HepG2 (cell line): ENCODE data around the gene CNPY4. TPM values are rescaled to one million over a fixed set of nuclear protein-coding genes. Genes with fewer than 3 reads are reported as not detected.

Source experiments
- ARNTL ChIP-seq: sonication (generic); formaldehyde crosslinking; IDR thresholded peaks from 2 replicates; pipeline ENCODE4 v1.4.0; 2020; ENCODE audit warnings: mild to moderate bottlenecking, missing genetic modification reagents
- DNMT3B ChIP-seq: conservative IDR thresholded peaks from 2 replicates; pipeline ENCODE4 v1.6.1; 2016; ENCODE audit warnings: missing biosample characterization, control low read depth
- GABPA ChIP-seq, 2 experiments: IDR thresholded peaks; 2 replicates each; pipeline ENCODE4 v1.6.1; 2011 to 2016; ENCODE audit warnings: low read depth in 2 of 2, low read length in 1 of 2, missing biosample characterization in 1 of 2, missing genetic modification characterization in 1 of 2
- MED1 ChIP-seq: sonication (generic); formaldehyde crosslinking; IDR thresholded peaks from 2 replicates; pipeline ENCODE4 v1.4.0; 2020; ENCODE audit warnings: missing genetic modification reagents
- SKI ChIP-seq: fragments of 450-650 bp; IDR thresholded peaks from one replicate; pipeline ENCODE4 v1.6.1; 2018; ENCODE audit warnings: mild to moderate bottlenecking; ENCODE audit not compliant: partially characterized antibody
- ZNF10 ChIP-seq: sonication (generic); formaldehyde crosslinking; IDR thresholded peaks from 2 replicates; pipeline ENCODE4 v1.4.0; 2020; ENCODE audit warnings: mild to moderate bottlenecking, low read depth, missing genetic modification reagents, borderline replicate concordance
- ZNF225 ChIP-seq: sonication (generic); formaldehyde crosslinking; IDR thresholded peaks from 2 replicates; pipeline ENCODE4 v1.4.0; 2020; ENCODE audit warnings: mild to moderate bottlenecking, missing genetic modification reagents
- ZNF850 ChIP-seq: sonication (generic); formaldehyde crosslinking; conservative IDR thresholded peaks from 2 replicates; pipeline ENCODE4 v1.9.0; 2021; ENCODE audit warnings: mild to moderate bottlenecking, missing genetic modification reagents
- polyA plus RNA-seq, 8 experiments: library from polyadenylated mRNA; depleted of rRNA in 3 of 8; stranded (reverse) in 7 of 8; unstranded in 1 of 8; fragments of >200 nt; fragmentation: Illumina TruSeq in 4 of 8; extraction: Trizol in 4 of 8; gene quantifications; 2 replicates each; pipeline versions ENCODE4 v1.2.1 to v1.2.3, GENCODE V29; 2011 to 2016; ENCODE audit warnings: low read depth in 4 of 8, missing spikeins in 1 of 8, mixed read lengths in 1 of 8; ENCODE audit not compliant: insufficient read depth in 1 of 8
- total RNA-seq, 5 experiments: library from RNA; depleted of rRNA; stranded (reverse); fragments of >200 nt; fragmentation: Illumina TruSeq; extraction: Trizol; gene quantifications; 2 replicates each; pipeline ENCODE4 v1.2.3, GENCODE V29; 2016; ENCODE audit warnings: low read depth in 1 of 5
- TF ChIP-seq, protein P1 (sequence below): sonication (generic); formaldehyde crosslinking; IDR thresholded peaks from 2 replicates; pipeline ENCODE4 v1.5.1; 2020; ENCODE audit warnings: missing genetic modification reagents, mild to moderate bottlenecking, borderline replicate concordance
- TF ChIP-seq, protein P2 (sequence below): sonication (generic); formaldehyde crosslinking; IDR thresholded peaks from 2 replicates; pipeline ENCODE4 v1.4.0; 2020; ENCODE audit warnings: mild to moderate bottlenecking, missing genetic modification reagents
- TF ChIP-seq, protein P3 (sequence below): sonication (generic); formaldehyde crosslinking; IDR thresholded peaks from 2 replicates; pipeline ENCODE4 v1.8.0; 2022; ENCODE audit warnings: mild to moderate bottlenecking, missing genetic modification reagents, moderate library complexity
- TF ChIP-seq, protein P4 (sequence below): IDR thresholded peaks from 2 replicates; pipeline ENCODE4 v1.6.1; 2016
- TF ChIP-seq, protein P5 (sequence below): sonication (generic); formaldehyde crosslinking; conservative IDR thresholded peaks from 2 replicates; pipeline ENCODE4 v1.8.1; 2023; ENCODE audit warnings: missing genetic modification reagents
- TF ChIP-seq, protein P6 (sequence below): sonication (generic); formaldehyde crosslinking; IDR thresholded peaks from 2 replicates; pipeline ENCODE4 v1.9.0; 2022; ENCODE audit warnings: missing genetic modification reagents, mild to moderate bottlenecking, borderline replicate concordance

The CNPY4 gene
- total and polyA plus RNA-seq, 2 of the 13 experiments (the other 11 are each of a cell fraction or from before 2014, with no cell fraction given), result 6.2 to 12.7 TPM

DNA sequence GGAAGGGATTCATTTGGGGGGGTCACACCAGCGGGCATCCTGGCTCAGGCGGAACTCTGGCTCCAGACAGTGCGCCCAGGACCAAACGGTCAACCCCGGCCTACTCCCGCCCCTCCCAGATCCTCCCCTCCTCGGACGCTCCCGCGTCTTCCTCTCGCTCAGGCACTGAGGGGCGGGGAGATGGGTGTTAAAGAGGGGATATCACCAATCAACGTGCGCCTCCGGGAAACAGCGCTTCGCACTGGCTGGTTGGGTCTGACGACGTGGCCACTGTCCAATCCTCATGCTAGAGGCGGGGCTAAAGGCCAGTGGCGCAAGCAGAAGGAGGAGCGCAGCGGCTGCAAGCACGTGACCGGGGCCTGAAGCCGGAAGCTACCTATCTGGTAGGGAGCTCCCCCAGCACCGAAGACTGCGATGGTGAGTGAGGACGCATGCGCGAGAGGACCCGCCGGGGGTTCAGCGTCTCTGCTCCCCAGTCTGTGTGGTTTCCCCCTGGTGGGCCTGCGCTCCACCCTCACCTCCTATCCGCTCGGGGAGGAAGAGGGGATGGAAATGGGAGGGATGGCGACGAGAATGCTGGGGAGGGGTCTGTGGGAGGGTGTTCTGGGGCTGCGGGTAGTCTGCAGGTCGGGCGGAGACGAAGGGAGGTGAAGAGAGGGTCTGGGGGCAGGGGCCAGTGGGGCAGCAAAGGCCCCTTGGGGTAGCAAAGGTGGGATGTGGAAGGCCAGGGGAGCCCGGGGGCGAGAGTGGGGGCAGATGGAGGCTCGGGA, 29.3 kb downstream of the CNPY4 start, which contains the start of gene LAMTOR4 (continued):
- TF ChIP-seq, protein P1, sequence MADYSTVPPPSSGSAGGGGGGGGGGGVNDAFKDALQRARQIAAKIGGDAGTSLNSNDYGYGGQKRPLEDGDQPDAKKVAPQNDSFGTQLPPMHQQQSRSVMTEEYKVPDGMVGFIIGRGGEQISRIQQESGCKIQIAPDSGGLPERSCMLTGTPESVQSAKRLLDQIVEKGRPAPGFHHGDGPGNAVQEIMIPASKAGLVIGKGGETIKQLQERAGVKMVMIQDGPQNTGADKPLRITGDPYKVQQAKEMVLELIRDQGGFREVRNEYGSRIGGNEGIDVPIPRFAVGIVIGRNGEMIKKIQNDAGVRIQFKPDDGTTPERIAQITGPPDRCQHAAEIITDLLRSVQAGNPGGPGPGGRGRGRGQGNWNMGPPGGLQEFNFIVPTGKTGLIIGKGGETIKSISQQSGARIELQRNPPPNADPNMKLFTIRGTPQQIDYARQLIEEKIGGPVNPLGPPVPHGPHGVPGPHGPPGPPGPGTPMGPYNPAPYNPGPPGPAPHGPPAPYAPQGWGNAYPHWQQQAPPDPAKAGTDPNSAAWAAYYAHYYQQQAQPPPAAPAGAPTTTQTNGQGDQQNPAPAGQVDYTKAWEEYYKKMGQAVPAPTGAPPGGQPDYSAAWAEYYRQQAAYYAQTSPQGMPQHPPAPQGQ (CRISPR knock-in tag), result no peak
- TF ChIP-seq, protein P2, sequence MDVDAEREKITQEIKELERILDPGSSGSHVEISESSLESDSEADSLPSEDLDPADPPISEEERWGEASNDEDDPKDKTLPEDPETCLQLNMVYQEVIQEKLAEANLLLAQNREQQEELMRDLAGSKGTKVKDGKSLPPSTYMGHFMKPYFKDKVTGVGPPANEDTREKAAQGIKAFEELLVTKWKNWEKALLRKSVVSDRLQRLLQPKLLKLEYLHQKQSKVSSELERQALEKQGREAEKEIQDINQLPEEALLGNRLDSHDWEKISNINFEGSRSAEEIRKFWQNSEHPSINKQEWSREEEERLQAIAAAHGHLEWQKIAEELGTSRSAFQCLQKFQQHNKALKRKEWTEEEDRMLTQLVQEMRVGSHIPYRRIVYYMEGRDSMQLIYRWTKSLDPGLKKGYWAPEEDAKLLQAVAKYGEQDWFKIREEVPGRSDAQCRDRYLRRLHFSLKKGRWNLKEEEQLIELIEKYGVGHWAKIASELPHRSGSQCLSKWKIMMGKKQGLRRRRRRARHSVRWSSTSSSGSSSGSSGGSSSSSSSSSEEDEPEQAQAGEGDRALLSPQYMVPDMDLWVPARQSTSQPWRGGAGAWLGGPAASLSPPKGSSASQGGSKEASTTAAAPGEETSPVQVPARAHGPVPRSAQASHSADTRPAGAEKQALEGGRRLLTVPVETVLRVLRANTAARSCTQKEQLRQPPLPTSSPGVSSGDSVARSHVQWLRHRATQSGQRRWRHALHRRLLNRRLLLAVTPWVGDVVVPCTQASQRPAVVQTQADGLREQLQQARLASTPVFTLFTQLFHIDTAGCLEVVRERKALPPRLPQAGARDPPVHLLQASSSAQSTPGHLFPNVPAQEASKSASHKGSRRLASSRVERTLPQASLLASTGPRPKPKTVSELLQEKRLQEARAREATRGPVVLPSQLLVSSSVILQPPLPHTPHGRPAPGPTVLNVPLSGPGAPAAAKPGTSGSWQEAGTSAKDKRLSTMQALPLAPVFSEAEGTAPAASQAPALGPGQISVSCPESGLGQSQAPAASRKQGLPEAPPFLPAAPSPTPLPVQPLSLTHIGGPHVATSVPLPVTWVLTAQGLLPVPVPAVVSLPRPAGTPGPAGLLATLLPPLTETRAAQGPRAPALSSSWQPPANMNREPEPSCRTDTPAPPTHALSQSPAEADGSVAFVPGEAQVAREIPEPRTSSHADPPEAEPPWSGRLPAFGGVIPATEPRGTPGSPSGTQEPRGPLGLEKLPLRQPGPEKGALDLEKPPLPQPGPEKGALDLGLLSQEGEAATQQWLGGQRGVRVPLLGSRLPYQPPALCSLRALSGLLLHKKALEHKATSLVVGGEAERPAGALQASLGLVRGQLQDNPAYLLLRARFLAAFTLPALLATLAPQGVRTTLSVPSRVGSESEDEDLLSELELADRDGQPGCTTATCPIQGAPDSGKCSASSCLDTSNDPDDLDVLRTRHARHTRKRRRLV (CRISPR knock-in tag), result peak; percentile 57; the same call in 1 of the 2 replicates
- no peak for TF ChIP-seq ZNF10 (CRISPR knock-in tag)
- peak; percentile 7 for TF ChIP-seq SKI
- TF ChIP-seq, protein P3, sequence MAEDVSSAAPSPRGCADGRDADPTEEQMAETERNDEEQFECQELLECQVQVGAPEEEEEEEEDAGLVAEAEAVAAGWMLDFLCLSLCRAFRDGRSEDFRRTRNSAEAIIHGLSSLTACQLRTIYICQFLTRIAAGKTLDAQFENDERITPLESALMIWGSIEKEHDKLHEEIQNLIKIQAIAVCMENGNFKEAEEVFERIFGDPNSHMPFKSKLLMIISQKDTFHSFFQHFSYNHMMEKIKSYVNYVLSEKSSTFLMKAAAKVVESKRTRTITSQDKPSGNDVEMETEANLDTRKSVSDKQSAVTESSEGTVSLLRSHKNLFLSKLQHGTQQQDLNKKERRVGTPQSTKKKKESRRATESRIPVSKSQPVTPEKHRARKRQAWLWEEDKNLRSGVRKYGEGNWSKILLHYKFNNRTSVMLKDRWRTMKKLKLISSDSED, result no peak
- TF ChIP-seq, protein P4, sequence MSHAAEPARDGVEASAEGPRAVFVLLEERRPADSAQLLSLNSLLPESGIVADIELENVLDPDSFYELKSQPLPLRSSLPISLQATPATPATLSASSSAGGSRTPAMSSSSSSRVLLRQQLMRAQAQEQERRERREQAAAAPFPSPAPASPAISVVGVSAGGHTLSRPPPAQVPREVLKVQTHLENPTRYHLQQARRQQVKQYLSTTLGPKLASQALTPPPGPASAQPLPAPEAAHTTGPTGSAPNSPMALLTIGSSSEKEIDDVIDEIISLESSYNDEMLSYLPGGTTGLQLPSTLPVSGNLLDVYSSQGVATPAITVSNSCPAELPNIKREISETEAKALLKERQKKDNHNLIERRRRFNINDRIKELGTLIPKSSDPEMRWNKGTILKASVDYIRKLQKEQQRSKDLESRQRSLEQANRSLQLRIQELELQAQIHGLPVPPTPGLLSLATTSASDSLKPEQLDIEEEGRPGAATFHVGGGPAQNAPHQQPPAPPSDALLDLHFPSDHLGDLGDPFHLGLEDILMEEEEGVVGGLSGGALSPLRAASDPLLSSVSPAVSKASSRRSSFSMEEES (CRISPR knock-in tag), result peak; percentile 93
- no peak for TF ChIP-seq ZNF850
- TF ChIP-seq DNMT3B (CRISPR knock-in tag), result no peak
- peak; percentile 95 for TF ChIP-seq ARNTL
- peak; percentile 67; the same call in 1 of the 2 replicates for TF ChIP-seq MED1
- peak; percentile 33; the same call in 1 of the 2 replicates for TF ChIP-seq GABPA (IDR thresholded peaks at IDR 0.05; ENCODE audit: low read depth, low read length)
- peak; percentile 84 for TF ChIP-seq GABPA (CRISPR knock-in tag; IDR thresholded peaks at IDR 0.05; ENCODE audit: low read depth)
- TF ChIP-seq, protein P5, sequence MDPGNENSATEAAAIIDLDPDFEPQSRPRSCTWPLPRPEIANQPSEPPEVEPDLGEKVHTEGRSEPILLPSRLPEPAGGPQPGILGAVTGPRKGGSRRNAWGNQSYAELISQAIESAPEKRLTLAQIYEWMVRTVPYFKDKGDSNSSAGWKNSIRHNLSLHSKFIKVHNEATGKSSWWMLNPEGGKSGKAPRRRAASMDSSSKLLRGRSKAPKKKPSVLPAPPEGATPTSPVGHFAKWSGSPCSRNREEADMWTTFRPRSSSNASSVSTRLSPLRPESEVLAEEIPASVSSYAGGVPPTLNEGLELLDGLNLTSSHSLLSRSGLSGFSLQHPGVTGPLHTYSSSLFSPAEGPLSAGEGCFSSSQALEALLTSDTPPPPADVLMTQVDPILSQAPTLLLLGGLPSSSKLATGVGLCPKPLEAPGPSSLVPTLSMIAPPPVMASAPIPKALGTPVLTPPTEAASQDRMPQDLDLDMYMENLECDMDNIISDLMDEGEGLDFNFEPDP (CRISPR knock-in tag), result no peak
- TF ChIP-seq, protein P6, sequence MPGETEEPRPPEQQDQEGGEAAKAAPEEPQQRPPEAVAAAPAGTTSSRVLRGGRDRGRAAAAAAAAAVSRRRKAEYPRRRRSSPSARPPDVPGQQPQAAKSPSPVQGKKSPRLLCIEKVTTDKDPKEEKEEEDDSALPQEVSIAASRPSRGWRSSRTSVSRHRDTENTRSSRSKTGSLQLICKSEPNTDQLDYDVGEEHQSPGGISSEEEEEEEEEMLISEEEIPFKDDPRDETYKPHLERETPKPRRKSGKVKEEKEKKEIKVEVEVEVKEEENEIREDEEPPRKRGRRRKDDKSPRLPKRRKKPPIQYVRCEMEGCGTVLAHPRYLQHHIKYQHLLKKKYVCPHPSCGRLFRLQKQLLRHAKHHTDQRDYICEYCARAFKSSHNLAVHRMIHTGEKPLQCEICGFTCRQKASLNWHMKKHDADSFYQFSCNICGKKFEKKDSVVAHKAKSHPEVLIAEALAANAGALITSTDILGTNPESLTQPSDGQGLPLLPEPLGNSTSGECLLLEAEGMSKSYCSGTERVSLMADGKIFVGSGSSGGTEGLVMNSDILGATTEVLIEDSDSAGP (CRISPR knock-in tag), result peak; percentile 64; the same call in 1 of the 2 replicates
- TF ChIP-seq ZNF225 (CRISPR knock-in tag), result no peak; the same call in 1 of the 2 replicates
